ENCODE data around the gene STAM. TPM values are rescaled to one million over a fixed set of nuclear protein-coding genes. Genes with fewer than 3 reads are reported as not detected.
A peak's percentile ranks its signal among the peaks of the same experiment; 100 is the strongest.

The STAM gene
- total and polyA plus RNA-seq, 9 of the 15 experiments (the other 6 are each of a cell fraction or from before 2014, with no cell fraction given) = 13.8 to 33.5 (median 26.4) TPM

GRCh38 chr10:17744341-17744861, 100.5 kb downstream of the STAM start:
- TF ChIP-seq BRD4 (IDR thresholded peaks at IDR 0.05) (no peak), NKRF (IDR thresholded peaks at IDR 0.05; ENCODE audit: borderline replicate concordance) (no peak), CEBPZ (IDR thresholded peaks at IDR 0.05; ENCODE audit: borderline replicate concordance, low read depth, low read length) (no peak), PRMT5 (CRISPR knock-in tag; IDR thresholded peaks at IDR 0.05) (no peak), ZFP1 (CRISPR knock-in tag; IDR thresholded peaks at IDR 0.05) (no peak)
- H3K4me1 ChIP-seq (replicated peaks in 1 of 2; ENCODE audit: control insufficient read depth in 2 of 2, insufficient read depth in 2 of 2, low read length in 2 of 2) = peaks cover 4 to 5% of the 10 kb centered on the region in 2 experiments; a peak in 2 of 5 replicates
- peak; percentile 73 for FAIRE-seq
- H3K27me3 ChIP-seq (ENCODE audit: control insufficient read depth in 2 of 2, insufficient read depth in 2 of 2, low read length in 2 of 2) = no peaks in the 10 kb centered on the region
- no peak for DNase-seq (ENCODE audit: extremely low read depth in 1 of 4, low spot score in 3 of 4)
- no peaks in the 10 kb centered on the region for H4K20me1 ChIP-seq (replicated peaks; ENCODE audit: control insufficient read depth, insufficient read depth, low read length)
- 45% methylated on average over 6 of the region's 6 CpGs for WGBS (ENCODE audit: insufficient coverage, low coverage, missing lambda C conversion rate)
- no peaks in the 10 kb centered on the region for H3K9me1 ChIP-seq (ENCODE audit: control insufficient read depth, insufficient read depth, low read length)
- no TSS peak for BruUV-seq (replicated peaks)
- H2AFZ ChIP-seq (ENCODE audit: low read depth, low read length) = peak overlapping the region; percentile 46
- no peak overlapping the region for H3K4me3 ChIP-seq
- no peaks in the 10 kb centered on the region for H3K9me3 ChIP-seq (replicated peaks; ENCODE audit: control insufficient read depth, insufficient read depth, low read depth, low read length)
- intact Hi-C loops (cut with micrococcal nuclease) = no loop called here
- H3K9ac ChIP-seq (ENCODE audit: insufficient read depth in 1 of 2, low read depth in 2 of 2, low read length in 2 of 2) = no peak overlapping the region
- POLR2A ChIA-PET = no interaction called here
- no peaks in the 10 kb centered on the region for H3K79me2 ChIP-seq (ENCODE audit: control insufficient read depth, insufficient read depth, low read length)
- ATAC-seq = no peak
- no peak overlapping the region for H3K27ac ChIP-seq (ENCODE audit: extremely low read depth, low read depth, low read length)
- H3K4me2 ChIP-seq (ENCODE audit: insufficient read depth, low read length) = no peak overlapping the region
- CTCF ChIA-PET (ENCODE audit: low intra/inter-chr PET ratio) = interaction anchor here (1.8 kb wide), 1 partner anchor 137 kb away, joined by 5 read pairs; no protein-coding TSS in a partner anchor
- in situ Hi-C loops (cut with MboI) = loop anchor here (5.0 to 25.0 kb wide), 2 partner anchors 137 to 907 kb away; no protein-coding TSS in a partner anchor
- H3K36me3 ChIP-seq (ENCODE audit: control insufficient read depth, insufficient read depth, low read length) = no peaks in the 10 kb centered on the region
